H1 (cell line): ENCODE data around the gene ELAPOR2. TPM values are rescaled to one million over a fixed set of nuclear protein-coding genes. Genes with fewer than 3 reads are reported as not detected.

Experiments
- CTCF ChIA-PET: fragments of 300-600 bp; sonication (Branson Sonifier 250); formaldehyde crosslinking; loops from one replicate; lab custom pipeline; 2021; ENCODE audit not compliant: partially characterized antibody; lab: Charles Lee
- POLR2A ChIA-PET: fragments of 300-600 bp; sonication (Branson Sonifier 250); formaldehyde crosslinking; loops from one replicate; lab custom pipeline; 2021; ENCODE audit warnings: inconsistent platforms; ENCODE audit not compliant: partially characterized antibody; lab: Charles Lee
- DNase-seq, 2 experiments: peaks; one replicate each; pipeline versions ENCODE4 v3.0.0 to v3.0.0-alpha.2; 2010 to 2022; ENCODE audit warnings: low spot score in 2 of 2, low read depth in 1 of 2, mixed read lengths in 1 of 2
- FAIRE-seq: peaks from 2 replicates; lab custom pipeline; 2011; peaks lifted over from hg19 to GRCh38; lab: Jason Lieb, UNC
- H2AFZ ChIP-seq: 2 replicates; pipeline ENCODE4 v1.8.1; 2012; ENCODE audit warnings: low read length, inconsistent platforms
- H2AK5ac ChIP-seq: 2 replicates; pipeline ENCODE4 v1.6.1; 2013; ENCODE audit warnings: low read depth, low read length
- H2BK120ac ChIP-seq: replicated peaks from 2 replicates; pipeline ENCODE3; 2013; ENCODE audit warnings: low read depth, low read length, inconsistent platforms
- H2BK12ac ChIP-seq: 2 replicates; pipeline ENCODE4 v1.6.1; 2013; ENCODE audit warnings: low read depth, low read length
- H2BK15ac ChIP-seq: 2 replicates; pipeline ENCODE4 v1.6.1; 2013; ENCODE audit warnings: low read length
- H2BK20ac ChIP-seq: 2 replicates; pipeline ENCODE4 v1.6.1; 2013; ENCODE audit warnings: low read length
- H2BK5ac ChIP-seq: 2 replicates; pipeline ENCODE4 v1.6.1; 2013; ENCODE audit warnings: low read depth, low read length
- H3K14ac ChIP-seq: 2 replicates; pipeline ENCODE4 v1.6.1; 2013; ENCODE audit warnings: inconsistent platforms; ENCODE audit not compliant: insufficient read length
- H3K18ac ChIP-seq: 2 replicates; pipeline ENCODE4 v1.6.1; 2013; ENCODE audit warnings: low read length; ENCODE audit errors: extremely low read depth
- H3K23ac ChIP-seq: 2 replicates; pipeline ENCODE4 v1.6.1; 2013; ENCODE audit warnings: inconsistent platforms; ENCODE audit not compliant: insufficient read length
- H3K23me2 ChIP-seq: 2 replicates; pipeline ENCODE4 v1.6.1; 2013; ENCODE audit warnings: low read depth, low read length
- H3K27ac ChIP-seq: 2 replicates; pipeline ENCODE4 v1.6.1; 2011; ENCODE audit warnings: low read depth, low read length, inconsistent platforms
- H3K27me3 ChIP-seq, 4 experiments: replicated peaks in 1 of 4; 1 replicate in 1 of 4; 2 replicates in 3 of 4; pipeline versions ENCODE4 v1.6.1 to v1.8.1; 2011 to 2013; ENCODE audit warnings: low read length in 3 of 4, mild to moderate bottlenecking in 3 of 4, inconsistent platforms in 2 of 4, mixed read lengths in 2 of 4, moderate library complexity in 1 of 4; ENCODE audit not compliant: control insufficient read depth in 3 of 4, insufficient read depth in 3 of 4; ENCODE audit errors: extremely low read depth in 1 of 4
- H3K36me3 ChIP-seq, 4 experiments: 2 replicates each; pipeline versions ENCODE4 v1.6.1 to v1.8.1; 2011 to 2013; ENCODE audit warnings: mild to moderate bottlenecking in 4 of 4, low read length in 3 of 4, moderate library complexity in 2 of 4, control low read depth in 1 of 4, inconsistent platforms in 1 of 4; ENCODE audit not compliant: insufficient read depth in 4 of 4, control insufficient read depth in 2 of 4
- H3K4ac ChIP-seq: replicated peaks from 2 replicates; pipeline ENCODE3; 2013; ENCODE audit warnings: low read length, low read depth, mixed read lengths, inconsistent platforms; ENCODE audit not compliant: insufficient read length
- H3K4me1 ChIP-seq, 4 experiments: replicated peaks in 1 of 4; 1 replicate in 1 of 4; 2 replicates in 3 of 4; pipeline versions ENCODE4 v1.6.1 to v1.8.1; 2011 to 2013; ENCODE audit warnings: low read length in 3 of 4, inconsistent platforms in 2 of 4, mixed read lengths in 1 of 4; ENCODE audit not compliant: insufficient read depth in 4 of 4, control insufficient read depth in 3 of 4
- H3K4me2 ChIP-seq, 2 experiments: 2 replicates each; pipeline versions ENCODE4 v1.6.1 to v1.8.1; 2011 to 2013; ENCODE audit warnings: low read depth in 2 of 2, low read length in 2 of 2, control low read depth in 1 of 2, inconsistent platforms in 1 of 2, mild to moderate bottlenecking in 1 of 2; ENCODE audit not compliant: insufficient read depth in 1 of 2
- H3K4me3 ChIP-seq, 4 experiments: fragments of 200-600, 300-600 bp in 1 of 4; sonication (generic), shearing (Covaris generic), sonication (Bioruptor Twin) in 1 of 4; 2 replicates each; pipeline versions ENCODE4 v1.5.1 to v1.8.1; 2011 to 2016; ENCODE audit warnings: low read length in 4 of 4, low read depth in 3 of 4, control low read depth in 2 of 4, inconsistent platforms in 2 of 4, mild to moderate bottlenecking in 2 of 4, mixed read lengths in 1 of 4, moderate library complexity in 1 of 4; ENCODE audit not compliant: insufficient read depth in 2 of 4; ENCODE audit errors: extremely low read depth in 1 of 4
- H3K56ac ChIP-seq: replicated peaks from 2 replicates; pipeline ENCODE3; 2013; ENCODE audit warnings: low read depth, mild to moderate bottlenecking, mixed read lengths, low read length, inconsistent platforms; ENCODE audit not compliant: insufficient read length
- H3K79me1 ChIP-seq: 2 replicates; pipeline ENCODE4 v1.6.1; 2013; ENCODE audit warnings: low read depth, low read length, control low read depth
- H3K79me2 ChIP-seq, 2 experiments: 2 replicates each; pipeline versions ENCODE4 v1.6.1 to v1.8.1; 2012 to 2013; ENCODE audit warnings: low read length in 2 of 2, mild to moderate bottlenecking in 2 of 2, inconsistent platforms in 1 of 2; ENCODE audit not compliant: insufficient read depth in 2 of 2, control insufficient read depth in 1 of 2
- H3K9ac ChIP-seq, 4 experiments: replicated peaks in 1 of 4; 1 replicate in 1 of 4; 2 replicates in 3 of 4; pipeline versions ENCODE4 v1.6.1 to v1.8.1; 2011 to 2013; ENCODE audit warnings: low read depth in 3 of 4, low read length in 3 of 4, control low read depth in 2 of 4, mild to moderate bottlenecking in 2 of 4, moderate library complexity in 2 of 4, inconsistent platforms in 1 of 4; ENCODE audit errors: extremely low read depth in 1 of 4
- H3K9me3 ChIP-seq, 2 experiments: 2 replicates each; pipeline versions ENCODE4 v1.6.1 to v1.8.1; 2012 to 2013; ENCODE audit warnings: mild to moderate bottlenecking in 2 of 2, moderate library complexity in 2 of 2, control low read depth in 1 of 2, inconsistent platforms in 1 of 2, low read depth in 1 of 2, low read length in 1 of 2, mixed read lengths in 1 of 2; ENCODE audit not compliant: insufficient read depth in 2 of 2
- H4K20me1 ChIP-seq, 2 experiments: replicated peaks in 1 of 2; 2 replicates each; pipeline versions ENCODE3 to v1.8.1; 2011 to 2013; ENCODE audit warnings: inconsistent platforms in 2 of 2, low read length in 2 of 2, mild to moderate bottlenecking in 1 of 2; ENCODE audit not compliant: insufficient read depth in 2 of 2, control insufficient read depth in 1 of 2
- H4K5ac ChIP-seq: 2 replicates; pipeline ENCODE4 v1.6.1; 2013; ENCODE audit warnings: low read length, low read depth, mixed read lengths, inconsistent platforms; ENCODE audit not compliant: insufficient read length
- H4K8ac ChIP-seq: 2 replicates; pipeline ENCODE4 v1.8.0; 2013; ENCODE audit warnings: mild to moderate bottlenecking, moderate library complexity, low read length, inconsistent platforms; ENCODE audit not compliant: insufficient read depth; ENCODE audit errors: extremely low read depth
- H4K91ac ChIP-seq: replicated peaks from 2 replicates; pipeline ENCODE3; 2013; ENCODE audit warnings: low read length, mixed read lengths, inconsistent platforms; ENCODE audit not compliant: insufficient read length
- EGR1 ChIP-seq: IDR thresholded peaks from 2 replicates; pipeline ENCODE4 v1.6.1; 2011; ENCODE audit warnings: low read depth, low read length, borderline replicate concordance
- MAFK ChIP-seq: IDR thresholded peaks from 2 replicates; pipeline ENCODE4 v1.6.1; 2012; ENCODE audit warnings: low read depth, mild to moderate bottlenecking, improper control_type of control experiment, low read length
- SIX5 ChIP-seq: IDR thresholded peaks from 2 replicates; pipeline ENCODE4 v1.6.1; 2011; ENCODE audit warnings: mild to moderate bottlenecking, low read depth, low read length
- WGBS, 2 experiments: shearing (Covaris generic) in 1 of 2; methylation state at CpG; one replicate each; pipeline versions ENCODE4 v1.1.6 to v1.1.7; 2013 to 2015; ENCODE audit warnings: low lambda C conversion rate in 2 of 2, mixed read lengths in 2 of 2, inconsistent platforms in 1 of 2, low coverage in 1 of 2, missing lambda C conversion rate in 1 of 2; ENCODE audit not compliant: insufficient replicate concordance in 2 of 2, insufficient coverage in 1 of 2, insufficient read length in 1 of 2; ENCODE audit errors: extremely low coverage in 1 of 2, missing lambda C conversion rate in 1 of 2; 5-methylcytosine and 5-hydroxymethylcytosine counted together
- polyA plus RNA-seq, 7 experiments: library from polyadenylated mRNA; depleted of rRNA in 3 of 7; stranded (reverse) in 5 of 7; unstranded in 2 of 7; fragments of >200 nt in 5 of 7; fragments of 200-250 nt in 2 of 7; gene quantifications; 1 replicate in 5 of 7; 2 replicates in 1 of 7; 4 replicates in 1 of 7; pipeline versions ENCODE4 v1.2.1 to v1.2.3, GENCODE V29; 2011 to 2013; ENCODE audit warnings: missing spikeins in 2 of 7, mixed read lengths in 2 of 7
- total RNA-seq: library from RNA; stranded (reverse); fragmentation: NEBNext Ultra II Directional; extraction: Animal tissue kit (Norgen Biotek cat#: 25700); gene quantifications from 2 replicates; pipeline ENCODE4 v1.2.1, GENCODE V29; 2021
- TF ChIP-seq, protein P1 (sequence below): IDR thresholded peaks from 2 replicates; pipeline ENCODE4 v1.6.1; 2012; ENCODE audit warnings: inconsistent platforms

The ELAPOR2 gene
- total and polyA plus RNA-seq, 2 of the 8 experiments (the other 6 are each of a cell fraction or from before 2014, with no cell fraction given), result 12.9 to 32.9 TPM

- Histone ChIP-seq H4K91ac (no peak overlapping the region), H3K27ac (no peak overlapping the region), H3K4ac (no peak overlapping the region), H3K36me3 (no peaks in the 10 kb centered on the region), H3K27me3 (no peaks in the 10 kb centered on the region), H3K14ac (no peak overlapping the region), H3K9me3 (no peaks in the 10 kb centered on the region; a peak in 1 of 4 replicates), H2BK20ac (no peak overlapping the region), H3K9ac (no peak overlapping the region), H2BK15ac (no peak overlapping the region), H3K23ac (no peak overlapping the region), H3K79me1 (peaks cover 4% of the 10 kb centered on the region; the same call in 1 of the 2 replicates), H2BK5ac (no peak overlapping the region), H3K23me2 (0 out of 2 replicates have a peak, but pooled peaks cover 1% of the 10 kb centered on the region), H3K4me3 (no peak overlapping the region), H3K4me2 (no peak overlapping the region), H4K5ac (no peak overlapping the region), H3K4me1 (peaks cover 0 to 5% (median 0%) of the 10 kb centered on the region in 4 experiments; a peak in 1 of 7 replicates), H2BK12ac (no peak overlapping the region), H3K56ac (no peak overlapping the region), H2BK120ac (no peak overlapping the region), H4K20me1 (peaks cover 0 to 1% of the 10 kb centered on the region in 2 experiments), H3K18ac (no peak overlapping the region), H3K79me2 (peaks cover 0 to 86% of the 10 kb centered on the region in 2 experiments; a peak in 3 of 4 replicates), H2AK5ac (no peak overlapping the region), H2AFZ (no peak overlapping the region), H4K8ac (no peak overlapping the region)
- POLR2A ChIA-PET, result interaction anchor here (0.7 kb wide), 1 partner anchor 9 kb away, joined by 3 read pairs; no protein-coding TSS in a partner anchor
- DNase-seq (no peak), FAIRE-seq (no peak)
- CTCF ChIA-PET, result interaction anchor here (1.0 to 1.4 kb wide), 3 partner anchors 11 to 31 kb away, joined by 4 read pairs; partner anchors contain the start of gene ELAPOR2
- WGBS, 2 experiments, result 29% methylated on average over 1 of the region's 1 CpG; no CpG with 5 or more reads in 1 of the 2 experiments
- no peak for TF ChIP-seq EGR1
- no peak for TF ChIP-seq MAFK
- TF ChIP-seq, protein P1, sequence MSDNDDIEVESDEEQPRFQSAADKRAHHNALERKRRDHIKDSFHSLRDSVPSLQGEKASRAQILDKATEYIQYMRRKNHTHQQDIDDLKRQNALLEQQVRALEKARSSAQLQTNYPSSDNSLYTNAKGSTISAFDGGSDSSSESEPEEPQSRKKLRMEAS, result no peak
- no peak for TF ChIP-seq SIX5
Measured at GRCh38 chr7:87028636-87029035, 30.8 kb downstream of the ELAPOR2 start.
